ENCODE results near the gene BEST4. TPM values are rescaled to one million over a fixed set of nuclear protein-coding genes. Genes with fewer than 3 reads are reported as not detected.
"Not testable (repeated sequence)": the region's sequence is repeated elsewhere in the genome, so short reads cannot be mapped to it uniquely, and the experiment has no call there.

Gene BEST4
- total RNA-seq, 1 donor from 2014 or later = 0.84 TPM

- Mint-ChIP-seq H3K27ac (peak overlapping the region; percentile 55), H3K4me3 (peak overlapping the region; percentile 19), H3K4me1 (peaks cover 37% of the 10 kb centered on the region), H3K27me3 (ENCODE audit: insufficient read depth, low read depth) (peaks cover 18% of the 10 kb centered on the region), H3K36me3 (peaks cover 9% of the 10 kb centered on the region), H3K9me3 (peaks cover 11% of the 10 kb centered on the region)
- DNase-seq (ENCODE audit: low spot score) = no peak
- Histone ChIP-seq H3K4me2 (no peak overlapping the region), H3K4me1 (peaks cover 17% of the 10 kb centered on the region), H3F3A (ENCODE audit: low read depth) (peaks cover 31% of the 10 kb centered on the region), H4K20me1 (ENCODE audit: low read depth) (no peaks in the 10 kb centered on the region), H3K36me3 (no peaks in the 10 kb centered on the region), H3K9ac (no peak overlapping the region), H3K27me3 (no peaks in the 10 kb centered on the region), H3K27ac (no peak overlapping the region), H2AFZ (replicated peaks) (no peak overlapping the region), H3K9me3 (ENCODE audit: low read depth) (no peaks in the 10 kb centered on the region), H3K4me3 (no peak overlapping the region), H3K79me2 (ENCODE audit: low read depth) (no peaks in the 10 kb centered on the region)
- TF ChIP-seq CTCF (IDR thresholded peaks at IDR 0.05) = no peak
- TF ChIP-seq EZH2phosphoT487 (IDR thresholded peaks at IDR 0.05) = no peak
- TF ChIP-seq EZH2 (IDR thresholded peaks at IDR 0.05) = no peak
Measured at GRCh38 chr1:44817771-44818495, 30.0 kb upstream of the BEST4 start.

DNA sequence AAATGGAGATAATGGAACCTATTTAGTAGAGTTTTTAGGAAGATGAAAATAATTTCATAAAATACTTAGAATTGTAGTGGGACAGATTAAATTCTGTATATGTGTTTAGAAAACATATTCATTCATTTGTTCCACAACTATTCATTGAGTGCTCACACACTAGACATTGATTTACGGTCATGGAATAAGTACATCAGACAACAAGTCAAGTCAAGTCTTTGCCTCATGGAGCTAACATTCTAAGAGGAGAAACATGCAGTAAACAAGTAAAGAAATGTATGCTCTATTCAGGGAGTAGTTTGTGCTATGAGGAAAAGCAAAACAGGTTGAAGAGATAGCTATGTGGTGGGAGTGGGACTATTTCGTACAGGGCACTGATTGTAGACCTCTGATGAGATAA lies 29.3 kb upstream of the BEST4 start:
- Mint-ChIP-seq H3K4me1 (peaks cover 37% of the 10 kb centered on the region), H3K36me3 (peaks cover 9% of the 10 kb centered on the region), H3K27ac (no peak overlapping the region), H3K27me3 (ENCODE audit: insufficient read depth, low read depth) (peaks cover 18% of the 10 kb centered on the region), H3K4me3 (peak overlapping the region; percentile 47), H3K9me3 (peaks cover 11% of the 10 kb centered on the region)
- no peak for DNase-seq (ENCODE audit: low spot score)
- Histone ChIP-seq H3K36me3 (no peaks in the 10 kb centered on the region), H4K20me1 (ENCODE audit: low read depth) (no peaks in the 10 kb centered on the region), H3F3A (ENCODE audit: low read depth) (peaks cover 31% of the 10 kb centered on the region), H3K27me3 (no peaks in the 10 kb centered on the region), H3K4me3 (no peak overlapping the region), H2AFZ (replicated peaks) (no peak overlapping the region), H3K9ac (no peak overlapping the region), H3K4me1 (peaks cover 19% of the 10 kb centered on the region), H3K4me2 (no peak overlapping the region), H3K9me3 (ENCODE audit: low read depth) (no peaks in the 10 kb centered on the region), H3K79me2 (ENCODE audit: low read depth) (no peaks in the 10 kb centered on the region), H3K27ac (no peak overlapping the region)
- TF ChIP-seq EZH2phosphoT487 (IDR thresholded peaks at IDR 0.05) (no peak), EZH2 (IDR thresholded peaks at IDR 0.05) (no peak), CTCF (IDR thresholded peaks at IDR 0.05) (no peak)

DNA sequence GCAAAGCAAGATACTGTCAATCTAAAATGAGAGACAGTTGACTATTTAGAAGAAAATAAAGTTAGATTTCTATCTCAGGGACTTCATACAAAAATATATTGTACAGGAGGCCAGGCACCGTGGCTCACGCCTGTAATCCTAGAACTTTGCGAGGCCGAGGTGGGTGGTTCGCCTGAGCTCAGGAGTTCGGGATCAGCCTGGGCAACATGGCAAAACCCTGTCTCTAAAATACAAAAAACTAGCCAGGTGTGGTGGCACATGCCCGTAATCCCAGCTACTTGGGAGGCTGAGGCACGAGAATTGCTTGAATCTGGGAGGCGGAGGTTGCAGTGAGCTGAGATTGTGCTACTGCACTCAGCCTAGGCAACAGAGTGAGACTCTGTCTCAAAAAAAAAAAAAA lies 28.0 kb upstream of the BEST4 start:
- H3K36me3 ChIP-seq; H3K9me3 Mint-ChIP-seq; H3K4me3 Mint-ChIP-seq; H3K79me2 ChIP-seq (ENCODE audit: low read depth); H3K27ac ChIP-seq; H3K4me3 ChIP-seq; H3K27ac Mint-ChIP-seq; H3K9me3 ChIP-seq (ENCODE audit: low read depth); H3K4me2 ChIP-seq; H3K9ac ChIP-seq; H3K27me3 ChIP-seq; H4K20me1 ChIP-seq (ENCODE audit: low read depth); DNase-seq (ENCODE audit: low spot score); H3K36me3 Mint-ChIP-seq; H2AFZ ChIP-seq (replicated peaks): not testable (repeated sequence)
- Mint-ChIP-seq H3K4me1 (peaks cover 49% of the 10 kb centered on the region), H3K27me3 (ENCODE audit: insufficient read depth, low read depth) (peaks cover 17% of the 10 kb centered on the region)
- H3F3A ChIP-seq (ENCODE audit: low read depth) = peaks cover 36% of the 10 kb centered on the region
- H3K4me1 ChIP-seq = peaks cover 27% of the 10 kb centered on the region

DNA sequence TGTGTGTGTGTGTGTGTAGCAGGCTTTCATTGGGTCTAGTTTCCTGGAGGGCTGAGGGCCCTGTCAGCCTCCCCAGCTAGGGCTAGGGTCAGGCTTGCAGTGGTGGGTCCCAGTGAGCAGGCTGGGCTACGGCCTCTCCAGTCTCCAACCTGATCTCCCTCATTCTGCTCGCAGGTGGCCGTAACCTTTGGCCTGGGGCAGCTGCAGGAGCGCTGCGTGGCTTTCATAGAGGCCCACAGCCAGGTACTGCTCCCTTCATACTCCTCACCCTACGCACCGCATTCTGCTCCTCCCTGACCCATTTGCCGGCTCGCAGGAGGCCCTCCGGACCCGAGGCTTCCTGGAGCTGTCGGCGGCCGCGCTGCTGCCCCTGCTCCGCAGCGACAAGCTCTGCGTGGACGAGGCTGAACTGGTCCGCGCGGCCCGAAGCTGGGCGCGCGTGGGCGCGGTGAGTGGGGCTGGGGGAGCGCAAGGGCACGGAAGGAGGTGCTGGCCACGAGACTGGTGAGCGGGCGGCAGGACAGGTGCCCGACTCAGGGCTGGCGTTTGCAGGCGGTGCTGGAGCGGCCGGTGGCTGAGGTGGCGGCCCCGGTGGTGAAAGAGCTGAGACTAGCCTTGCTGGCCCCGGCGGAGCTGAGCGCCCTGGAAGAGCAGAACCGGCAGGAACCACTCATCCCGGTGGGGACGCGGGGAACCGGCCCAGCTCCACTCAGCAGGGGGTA lies 25.0 kb upstream of the BEST4 start:
- TF ChIP-seq CTCF (IDR thresholded peaks at IDR 0.05) (no peak), EZH2 (IDR thresholded peaks at IDR 0.05) (no peak), EZH2phosphoT487 (IDR thresholded peaks at IDR 0.05) (no peak)
- peaks cover 15% of the 10 kb centered on the region for H3F3A ChIP-seq (ENCODE audit: low read depth)
- Mint-ChIP-seq H3K36me3 (peaks cover 9% of the 10 kb centered on the region), H3K4me3 (no peak overlapping the region), H3K27me3 (ENCODE audit: insufficient read depth, low read depth) (peaks cover 11% of the 10 kb centered on the region), H3K9me3 (peaks cover 5% of the 10 kb centered on the region), H3K27ac (no peak overlapping the region), H3K4me1 (peaks cover 53% of the 10 kb centered on the region)
- peak overlapping the region; percentile 59 for H3K4me2 ChIP-seq
- no peaks in the 10 kb centered on the region for H4K20me1 ChIP-seq (ENCODE audit: low read depth)
- H3K9ac ChIP-seq = no peak overlapping the region
- peak overlapping the region; percentile 25 for H3K4me3 ChIP-seq
- no peak overlapping the region for H2AFZ ChIP-seq (replicated peaks)
- H3K27ac ChIP-seq = no peak overlapping the region
- no peaks in the 10 kb centered on the region for H3K36me3 ChIP-seq
- no peak for DNase-seq (ENCODE audit: low spot score)
- no peaks in the 10 kb centered on the region for H3K27me3 ChIP-seq
- no peaks in the 10 kb centered on the region for H3K79me2 ChIP-seq (ENCODE audit: low read depth)
- H3K4me1 ChIP-seq = peaks cover 39% of the 10 kb centered on the region
- no peaks in the 10 kb centered on the region for H3K9me3 ChIP-seq (ENCODE audit: low read depth)

Data from neural progenitor cell (in vitro differentiated cells).